GM21360 (cell line): Measurements from ENCODE around the gene ZFYVE9.
A peak's percentile ranks its signal among the peaks of the same experiment; 100 is the strongest.
"Not testable (repeated sequence)": the region's sequence is repeated elsewhere in the genome, so short reads cannot be mapped to it uniquely, and the experiment has no call there.

ENCODE experiments used
- ATAC-seq: cut with Tn5 transposase; IDR thresholded peaks from one replicate; pipeline ENCODE4 v1.9.1; 2021; ENCODE audit warnings: mild to moderate bottlenecking, moderate library complexity; ENCODE audit not compliant: unreplicated experiment

Gene ZFYVE9

GRCh38 chr1:52141513-52142219 lies at the start of gene ZFYVE9:
Gene ZFYVE9, plus strand, starts transcription at chr1:52142089. Its CDS starts 91,118 bp downstream, at chr1:52233207.
- ATAC-seq = peak; percentile 56

- not testable (repeated sequence) for ATAC-seq
These were observed 47.6 kb upstream of the ZFYVE9 start for GRCh38 chr1:52094300-52094699.

GRCh38 chr1:52096216-52096615 lies 45.7 kb upstream of the ZFYVE9 start:
- ATAC-seq = no peak

GRCh38 chr1:52098139-52098871 lies 43.6 kb upstream of the ZFYVE9 start:
- no peak for ATAC-seq

GRCh38 chr1:52102336-52103013 lies 39.4 kb upstream of the ZFYVE9 start:
- ATAC-seq = no peak

GRCh38 chr1:52111492-52111891 lies 30.4 kb upstream of the ZFYVE9 start:
- no peak for ATAC-seq

- ATAC-seq = no peak
These were observed 29.4 kb upstream of the ZFYVE9 start for GRCh38 chr1:52112489-52112888.

- ATAC-seq = no peak
These were observed 22.4 kb upstream of the ZFYVE9 start for GRCh38 chr1:52119301-52120079.

- ATAC-seq = no peak
These were observed 19.5 kb upstream of the ZFYVE9 start for GRCh38 chr1:52122384-52122783.

GRCh38 chr1:52123622-52124021 lies 18.3 kb upstream of the ZFYVE9 start:
- no peak for ATAC-seq

- no peak for ATAC-seq
These were observed 16.0 kb upstream of the ZFYVE9 start for GRCh38 chr1:52125736-52126359.

GRCh38 chr1:52127181-52128180 lies 14.4 kb upstream of the ZFYVE9 start:
- no peak for ATAC-seq

GRCh38 chr1:52139817-52140540 lies 1.9 kb upstream of the ZFYVE9 start:
- peak; percentile 41 for ATAC-seq

- no peak for ATAC-seq
These were observed 1.0 kb upstream of the ZFYVE9 start for GRCh38 chr1:52140633-52141512.

GRCh38 chr1:52142220-52143183 lies 613 bp downstream of the ZFYVE9 start:
- peak; percentile 43 for ATAC-seq

- ATAC-seq = no peak
These were observed 3.2 kb downstream of the ZFYVE9 start for GRCh38 chr1:52145137-52145536.

- ATAC-seq = not testable (repeated sequence)
These were observed 8.6 kb downstream of the ZFYVE9 start for GRCh38 chr1:52150445-52150844.
